HEK293T (cell line): ENCODE measurements around the gene FAM168A.

Experiments
- CTCF ChIA-PET: fragments of 350-600 bp; formaldehyde crosslinking; extraction: SDS; loops from one replicate; lab custom pipeline; 2021; ENCODE audit warnings: antibody characterized with exemption, inconsistent platforms; lab: Yijun Ruan, JAX
- POLR2A ChIA-PET: fragments of 350-600 bp; formaldehyde crosslinking; extraction: SDS; loops from one replicate; lab custom pipeline; 2020; ENCODE audit warnings: antibody characterized with exemption, inconsistent platforms; lab: Yijun Ruan, JAX
- DNase-seq: peaks from one replicate; pipeline ENCODE4 v3.0.0; 2012; ENCODE audit warnings: mixed read lengths; ENCODE audit errors: extremely low spot score
- ARNT ChIP-seq: fragments of 450-650 bp; IDR thresholded peaks from 2 replicates; pipeline ENCODE4 v1.6.1; 2017; ENCODE audit warnings: mild to moderate bottlenecking
- BHLHE40 ChIP-seq: fragments of 450-650 bp; IDR thresholded peaks from 2 replicates; pipeline ENCODE4 v1.6.1; 2016; ENCODE audit warnings: mild to moderate bottlenecking, moderate library complexity, borderline replicate concordance
- CTBP1 ChIP-seq: fragments of 450-650 bp; IDR thresholded peaks from 2 replicates; pipeline ENCODE4 v1.6.1; 2016; ENCODE audit warnings: borderline replicate concordance
- ELF4 ChIP-seq: fragments of 450-650 bp; IDR thresholded peaks from 2 replicates; pipeline ENCODE4 v1.6.1; 2017; ENCODE audit warnings: antibody characterized with exemption
- FOXA1 ChIP-seq: fragments of 450-650 bp; IDR thresholded peaks from 2 replicates; pipeline ENCODE4 v1.6.1; 2016; ENCODE audit warnings: mild to moderate bottlenecking
- FOXK2 ChIP-seq: fragments of 450-650 bp; IDR thresholded peaks from 2 replicates; pipeline ENCODE4 v1.6.1; 2016; ENCODE audit warnings: mild to moderate bottlenecking
- FOXM1 ChIP-seq: fragments of 450-650 bp; IDR thresholded peaks from 2 replicates; pipeline ENCODE4 v1.6.1; 2017; ENCODE audit warnings: mild to moderate bottlenecking, borderline replicate concordance
- HDGF ChIP-seq: fragments of 450-650 bp; IDR thresholded peaks from 2 replicates; pipeline ENCODE4 v1.6.1; 2017; ENCODE audit warnings: antibody characterized with exemption, borderline replicate concordance
- L3MBTL2 ChIP-seq: fragments of 450-650 bp; conservative IDR thresholded peaks from 2 replicates; pipeline ENCODE4 v1.6.1; 2016; ENCODE audit warnings: mild to moderate bottlenecking
- LEF1 ChIP-seq: fragments of 450-650 bp; IDR thresholded peaks from 2 replicates; pipeline ENCODE4 v1.6.1; 2017; ENCODE audit warnings: mild to moderate bottlenecking, borderline replicate concordance
- NFRKB ChIP-seq: fragments of 450-650 bp; IDR thresholded peaks from 2 replicates; pipeline ENCODE4 v1.6.1; 2016; ENCODE audit warnings: mild to moderate bottlenecking, moderate library complexity
- SP1 ChIP-seq: fragments of 450-650 bp; IDR thresholded peaks from 2 replicates; pipeline ENCODE4 v1.6.1; 2017
- SUZ12 ChIP-seq: fragments of 450-650 bp; IDR thresholded peaks from 2 replicates; pipeline ENCODE4 v1.6.1; 2016; ENCODE audit warnings: mild to moderate bottlenecking
- TARDBP ChIP-seq: fragments of 450-650 bp; IDR thresholded peaks from 2 replicates; pipeline ENCODE4 v1.6.1; 2016
- ZNF384 ChIP-seq: fragments of 450-650 bp; IDR thresholded peaks from 2 replicates; pipeline ENCODE4 v1.6.1; 2016
- TF ChIP-seq, protein P1 (sequence below): fragments of 450-650 bp; IDR thresholded peaks from 2 replicates; pipeline ENCODE4 v1.6.1; 2016

FAM168A gene

DNA sequence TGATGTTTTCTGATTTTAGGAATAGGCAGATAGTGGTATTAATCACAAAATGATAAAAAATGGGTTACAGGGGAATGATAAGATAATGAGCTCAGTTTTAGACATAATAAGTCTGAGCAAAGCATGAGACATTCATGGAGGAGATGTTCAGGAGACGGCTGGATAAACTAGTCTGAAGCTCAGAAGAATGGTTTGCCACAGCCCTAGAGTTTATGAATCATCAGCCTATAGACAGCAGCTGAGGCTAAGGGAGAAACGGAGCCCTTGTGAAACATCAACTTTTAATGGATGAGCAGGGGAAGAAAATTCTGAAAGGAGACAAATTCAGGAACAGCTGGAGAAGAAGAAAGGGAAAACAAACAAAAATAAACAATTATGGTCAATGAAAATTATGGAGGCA lies 134.6 kb downstream of the FAM168A start:
- TF ChIP-seq NFRKB (no peak), FOXK2 (no peak), TARDBP (no peak), CTBP1 (no peak), BHLHE40 (no peak), SP1 (no peak), L3MBTL2 (no peak), ZNF384 (no peak), ARNT (no peak), FOXM1 (no peak), FOXA1 (no peak), LEF1 (no peak), HDGF (no peak), ELF4 (no peak), SUZ12 (no peak)
- TF ChIP-seq, protein P1, sequence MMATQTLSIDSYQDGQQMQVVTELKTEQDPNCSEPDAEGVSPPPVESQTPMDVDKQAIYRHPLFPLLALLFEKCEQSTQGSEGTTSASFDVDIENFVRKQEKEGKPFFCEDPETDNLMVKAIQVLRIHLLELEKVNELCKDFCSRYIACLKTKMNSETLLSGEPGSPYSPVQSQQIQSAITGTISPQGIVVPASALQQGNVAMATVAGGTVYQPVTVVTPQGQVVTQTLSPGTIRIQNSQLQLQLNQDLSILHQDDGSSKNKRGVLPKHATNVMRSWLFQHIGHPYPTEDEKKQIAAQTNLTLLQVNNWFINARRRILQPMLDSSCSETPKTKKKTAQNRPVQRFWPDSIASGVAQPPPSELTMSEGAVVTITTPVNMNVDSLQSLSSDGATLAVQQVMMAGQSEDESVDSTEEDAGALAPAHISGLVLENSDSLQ: no peak
- no peak for DNase-seq
- ChIA-PET CTCF (interaction anchor here (1.4 kb wide), 1 partner anchor 16 kb away, joined by 6 read pairs; no protein-coding TSS in a partner anchor), POLR2A (no interaction called here)

DNA sequence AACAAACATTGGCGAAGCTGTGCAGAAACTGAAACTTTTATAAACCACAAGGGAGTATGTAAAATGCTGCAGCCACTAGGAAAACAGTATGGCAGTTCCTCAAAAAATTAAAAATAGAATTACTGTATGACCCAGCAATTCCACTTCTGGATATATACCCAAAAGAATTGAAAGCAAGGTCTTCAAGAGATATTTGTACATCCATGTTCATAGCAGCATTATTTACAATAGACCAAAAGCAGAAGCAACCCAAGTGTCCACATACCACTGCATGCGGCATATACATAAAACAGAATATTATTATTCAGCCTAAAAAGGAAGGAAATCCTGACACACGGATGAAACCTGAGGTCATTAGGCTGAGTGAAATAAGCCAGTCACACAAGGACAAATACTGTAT lies 135.9 kb downstream of the FAM168A start:
- ChIA-PET CTCF (no interaction called here), POLR2A (no interaction called here)
- no peak for DNase-seq
- TF ChIP-seq L3MBTL2 (no peak), NFRKB (no peak), ARNT (no peak), SUZ12 (no peak), CTBP1 (no peak), FOXA1 (no peak), FOXM1 (no peak), TARDBP (no peak), SP1 (no peak), HDGF (no peak), ZNF384 (no peak), ELF4 (no peak), BHLHE40 (no peak), FOXK2 (no peak), LEF1 (no peak)
- TF ChIP-seq, protein P1: no peak

DNA sequence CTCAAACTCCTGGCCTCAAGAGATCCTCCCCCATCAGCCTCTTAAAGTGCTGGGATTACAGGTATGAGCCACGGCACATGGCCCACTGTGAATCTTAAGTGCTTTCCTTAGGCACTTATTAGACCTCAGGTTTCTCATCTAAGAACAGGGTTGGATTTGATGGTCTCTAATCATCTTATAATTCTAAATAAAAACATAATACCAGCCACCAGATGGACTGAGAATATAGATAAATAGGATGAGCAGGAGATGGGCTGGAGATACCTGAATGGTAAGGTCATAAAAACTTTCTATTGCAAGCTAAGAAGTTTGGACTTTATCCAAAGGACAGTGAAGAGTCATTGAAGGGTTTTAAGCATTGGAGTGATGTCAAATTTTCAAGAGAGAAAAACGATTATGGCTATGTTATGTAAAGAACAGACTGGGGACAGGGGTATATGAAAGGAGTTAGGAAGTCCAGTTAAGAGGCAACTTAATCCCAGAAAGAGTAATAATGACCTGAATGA lies 136.5 kb downstream of the FAM168A start:
- ChIA-PET POLR2A (no interaction called here), CTCF (interaction anchor here (0.7 kb wide), 1 partner anchor 17 kb away, joined by 3 read pairs; no protein-coding TSS in a partner anchor)
- DNase-seq: no peak
- TF ChIP-seq CTBP1: no peak
- TF ChIP-seq FOXK2: no peak
- no peak for TF ChIP-seq ZNF384
- no peak for TF ChIP-seq TARDBP
- TF ChIP-seq ARNT: no peak
- no peak for TF ChIP-seq FOXA1
- TF ChIP-seq LEF1: no peak
- TF ChIP-seq HDGF: no peak
- TF ChIP-seq SUZ12: no peak
- TF ChIP-seq NFRKB: no peak
- TF ChIP-seq FOXM1: no peak
- TF ChIP-seq L3MBTL2: no peak
- TF ChIP-seq ELF4: no peak
- no peak for TF ChIP-seq BHLHE40
- no peak for TF ChIP-seq SP1
- TF ChIP-seq, protein P1: no peak

DNA sequence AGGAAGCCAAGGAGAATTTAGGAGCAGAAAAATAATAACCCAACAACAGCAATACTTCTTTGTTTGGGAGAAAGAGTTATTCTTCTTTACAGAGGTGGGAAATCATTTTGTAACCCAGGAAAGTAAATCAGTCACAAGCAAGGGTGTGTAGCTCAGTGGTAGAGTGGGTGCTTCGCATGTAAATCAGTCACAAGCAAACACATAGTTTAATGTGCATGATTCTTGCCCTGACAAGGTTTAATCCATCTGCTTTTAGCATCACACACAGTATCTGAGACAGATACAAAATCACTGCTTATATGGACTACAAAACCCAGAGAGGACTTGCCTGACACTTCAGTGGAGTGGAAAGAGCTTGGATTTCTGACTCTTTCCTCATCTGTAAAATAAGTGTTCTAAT lies 139.7 kb downstream of the FAM168A start:
- DNase-seq: no peak
- POLR2A ChIA-PET: interaction anchor here (0.6 kb wide), 1 partner anchor 10 kb away, joined by 3 read pairs; no protein-coding TSS in a partner anchor
- TF ChIP-seq TARDBP (no peak), ZNF384 (no peak), FOXK2 (no peak), ARNT (no peak), FOXA1 (no peak), LEF1 (no peak), HDGF (no peak), ELF4 (no peak), SUZ12 (no peak)
- CTCF ChIA-PET: interaction anchor here (0.6 kb wide), 1 partner anchor 146 kb away, joined by 9 read pairs; no protein-coding TSS in a partner anchor

DNA sequence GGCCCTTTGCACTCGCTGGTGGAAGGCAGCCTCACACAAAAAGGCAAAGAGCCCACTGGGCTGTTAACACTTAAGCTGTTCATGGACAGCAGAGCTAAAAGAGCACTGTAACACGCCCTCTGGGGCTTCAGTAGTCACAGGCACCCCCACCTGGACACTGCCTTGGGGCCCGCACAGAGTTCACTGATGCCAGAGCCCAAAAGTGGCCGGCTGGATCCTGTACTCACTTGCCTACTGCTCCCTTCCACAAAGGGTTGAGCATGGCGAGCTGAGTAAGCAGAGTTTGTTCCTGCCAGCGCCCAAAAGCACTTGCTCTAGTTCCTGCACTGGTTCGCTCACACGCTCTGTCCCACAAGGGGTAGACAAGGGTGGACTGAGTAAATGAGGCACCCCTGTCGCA lies 142.9 kb downstream of the FAM168A start:
- CTCF ChIA-PET: interaction anchor here (1.5 kb wide), 1 partner anchor 24 kb away, joined by 5 read pairs; no protein-coding TSS in a partner anchor
- TF ChIP-seq ZNF384 (no peak), SP1 (no peak), L3MBTL2 (no peak), SUZ12 (no peak), ARNT (no peak), LEF1 (no peak), FOXA1 (no peak), ELF4 (no peak), CTBP1 (no peak), BHLHE40 (no peak), HDGF (no peak), FOXM1 (no peak), TARDBP (no peak), FOXK2 (no peak), NFRKB (no peak)
- TF ChIP-seq, protein P1: no peak

More for the DNA sequence above, 142.9 kb downstream of the FAM168A start:
- no peak for DNase-seq
- POLR2A ChIA-PET: no interaction called here
